Naive thymus-derived CD4-positive, alpha-beta T cell (primary cell): ENCODE results near the gene CHST12. TPM values are rescaled to one million over a fixed set of nuclear protein-coding genes. Genes with fewer than 3 reads are reported as not detected.

Experiments used
- ATAC-seq: fragments of 150-1000 bp; cut with Tn5 transposase; 2 replicates; pipeline ENCODE4 v1.10.0; 2021; ENCODE audit warnings: mild to moderate bottlenecking, moderate library complexity
- CTCF ChIA-PET: fragments of 350-600 bp; sonication (Branson Sonifier 250); formaldehyde crosslinking; loops from one replicate; lab custom pipeline; 2021; ENCODE audit warnings: antibody characterized with exemption; lab: Charles Lee
- POLR2A ChIA-PET: fragments of 350-600 bp; sonication (Branson Sonifier 250); formaldehyde crosslinking; loops from one replicate; lab custom pipeline; 2021; ENCODE audit warnings: antibody characterized with exemption, inconsistent platforms; lab: Charles Lee
- DNase-seq, 9 donors: peaks; one replicate each; pipeline versions ENCODE4 v3.0.0 to v3.0.0-alpha.2; 2020 to 2022; ENCODE audit warnings: mixed read lengths in 1 of 9
- H3K27ac ChIP-seq: one replicate; pipeline ENCODE4 v1.7.0; 2013; ENCODE audit warnings: mild to moderate bottlenecking, low read depth, low read length, moderate library complexity
- H3K27me3 ChIP-seq, 2 donors: one replicate each; pipeline ENCODE4 v1.7.0; 2013; ENCODE audit warnings: low read length in 2 of 2, mild to moderate bottlenecking in 2 of 2, moderate library complexity in 2 of 2; ENCODE audit not compliant: control insufficient read depth in 2 of 2, insufficient read depth in 2 of 2
- H3K36me3 ChIP-seq, 3 experiments: 1 replicate in 2 of 3; 2 replicates in 1 of 3; pipeline ENCODE4 v1.7.0; 2013; ENCODE audit warnings: low read length in 3 of 3, mild to moderate bottlenecking in 3 of 3, moderate library complexity in 1 of 3; ENCODE audit not compliant: insufficient read depth in 3 of 3, control insufficient read depth in 2 of 3
- H3K4me1 ChIP-seq, 2 donors: one replicate each; pipeline ENCODE4 v1.7.0; 2013; ENCODE audit warnings: low read length in 2 of 2, mild to moderate bottlenecking in 2 of 2, moderate library complexity in 1 of 2; ENCODE audit not compliant: control insufficient read depth in 2 of 2, insufficient read depth in 2 of 2
- H3K4me3 ChIP-seq: 2 replicates; pipeline ENCODE4 v1.7.0; 2013; ENCODE audit warnings: mild to moderate bottlenecking, low read length
- H3K9me3 ChIP-seq, 3 experiments: 1 replicate in 2 of 3; 2 replicates in 1 of 3; pipeline ENCODE4 v1.7.0; 2013; ENCODE audit warnings: low read length in 3 of 3; ENCODE audit not compliant: control insufficient read depth in 2 of 3
- H3K27ac Mint-ChIP-seq, 9 donors: one replicate each; pipeline ENCODE4 v1.8.0; 2020 to 2022; ENCODE audit warnings: mixed read lengths in 9 of 9, mild to moderate bottlenecking in 8 of 9, moderate library complexity in 5 of 9, inconsistent platforms in 2 of 9
- H3K27me3 Mint-ChIP-seq, 5 donors: one replicate each; pipeline ENCODE4 v1.8.0; 2021 to 2022; ENCODE audit warnings: mixed read lengths in 5 of 5, mild to moderate bottlenecking in 1 of 5
- H3K36me3 Mint-ChIP-seq, 5 donors: one replicate each; pipeline ENCODE4 v1.8.0; 2020 to 2022; ENCODE audit warnings: mixed read lengths in 5 of 5, mild to moderate bottlenecking in 3 of 5, inconsistent platforms in 1 of 5
- H3K4me1 Mint-ChIP-seq, 7 donors: one replicate each; pipeline ENCODE4 v1.8.0; 2020 to 2022; ENCODE audit warnings: mixed read lengths in 7 of 7, mild to moderate bottlenecking in 3 of 7, inconsistent platforms in 1 of 7
- H3K4me3 Mint-ChIP-seq, 10 donors: one replicate each; pipeline ENCODE4 v1.8.0; 2020 to 2022; ENCODE audit warnings: mild to moderate bottlenecking in 10 of 10, mixed read lengths in 10 of 10, moderate library complexity in 6 of 10, inconsistent platforms in 2 of 10
- H3K9me3 Mint-ChIP-seq, 11 donors: one replicate each; pipeline ENCODE4 v1.8.0; 2020 to 2022; ENCODE audit warnings: mixed read lengths in 11 of 11, mild to moderate bottlenecking in 4 of 11, inconsistent platforms in 1 of 11, moderate library complexity in 1 of 11
- intact Hi-C, 2 donors: fragments of 100-400 bp; cut with micrococcal nuclease; formaldehyde crosslinking; loops; one replicate each; pipeline ENCODE4 v1.15.1; 2023
- polyA plus RNA-seq, 2 donors: library from polyadenylated mRNA; unstranded; fragments of 300-500 nt; fragmentation: Illumina TruSeq; gene quantifications; one replicate each; pipeline ENCODE4 v1.2.3, GENCODE V29; 2021
- total RNA-seq, 6 experiments: library from RNA in 5 of 6; stranded (reverse) in 5 of 6; gene quantifications; 1 replicate in 5 of 6; 2 replicates in 1 of 6; pipeline ENCODE4 v1.2.3 and lab custom pipeline; 2021 to 2026

Gene CHST12
- total and polyA plus RNA-seq, 7 experiments from 2014 or later = 8.1 to 41.6 (median 19.5) TPM

- Histone ChIP-seq H3K9me3 (no peaks in the 10 kb centered on the region), H3K4me1 (no peaks in the 10 kb centered on the region), H3K4me3 (no peak overlapping the region), H3K27me3 (no peaks in the 10 kb centered on the region), H3K36me3 (peaks cover 38 to 97% (median 46%) of the 10 kb centered on the region in 3 experiments), H3K27ac (no peak overlapping the region)
- Mint-ChIP-seq H3K4me1 (peaks cover 0 to 4% (median 0%) of the 10 kb centered on the region in 7 donors), H3K36me3 (peaks cover 4 to 57% (median 30%) of the 10 kb centered on the region in 5 donors), H3K27me3 (no peaks in the 10 kb centered on the region), H3K27ac (no peak overlapping the region), H3K9me3 (no peaks in the 10 kb centered on the region), H3K4me3 (no peak overlapping the region)
- no peak for DNase-seq
- POLR2A ChIA-PET = no interaction called here
- intact Hi-C loops = no loop called here
- CTCF ChIA-PET = interaction anchor here (0.7 kb wide), 1 partner anchor 9 kb away, joined by 3 read pairs; no protein-coding TSS in a partner anchor
- ATAC-seq = no peak
Observed at GRCh38 chr7:2369139-2369538, 34.3 kb upstream of the CHST12 start.

DNA sequence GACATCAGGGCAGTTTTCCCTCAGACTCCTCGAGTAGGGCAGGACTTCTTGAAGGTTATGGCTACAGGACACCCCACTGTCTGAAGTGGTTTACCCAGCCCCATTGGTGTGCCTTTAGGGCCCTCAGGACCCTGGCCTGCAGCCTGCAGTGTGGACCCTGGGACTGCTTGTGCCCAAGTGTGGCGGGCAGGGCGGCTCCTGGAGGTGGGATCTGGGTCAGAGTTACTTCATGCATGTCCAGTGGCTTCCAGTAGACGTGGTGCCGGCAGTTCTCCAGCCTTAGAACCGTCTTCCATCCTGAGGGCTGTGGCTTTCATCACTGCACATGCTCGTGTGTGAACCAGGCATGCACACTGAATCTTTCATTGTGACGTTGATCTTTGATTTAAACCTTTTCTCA is 32.1 kb upstream of the CHST12 start:
- intact Hi-C loops = no loop called here
- H3K27ac ChIP-seq = no peak overlapping the region
- H3K4me3 Mint-ChIP-seq = no peak overlapping the region
- H3K36me3 ChIP-seq = peaks cover 42 to 97% (median 48%) of the 10 kb centered on the region in 3 experiments
- H3K9me3 Mint-ChIP-seq = no peaks in the 10 kb centered on the region
- ChIA-PET CTCF (no interaction called here), POLR2A (no interaction called here)
- no peaks in the 10 kb centered on the region for H3K27me3 Mint-ChIP-seq
- no peaks in the 10 kb centered on the region for H3K27me3 ChIP-seq
- ATAC-seq (no peak), DNase-seq (no peak)
- H3K4me1 ChIP-seq = no peaks in the 10 kb centered on the region
- H3K9me3 ChIP-seq = no peaks in the 10 kb centered on the region
- no peak overlapping the region for H3K4me3 ChIP-seq
- H3K4me1 Mint-ChIP-seq = no peaks in the 10 kb centered on the region
- no peak overlapping the region for H3K27ac Mint-ChIP-seq
- peaks cover 8 to 62% (median 24%) of the 10 kb centered on the region in 5 donors for H3K36me3 Mint-ChIP-seq

DNA sequence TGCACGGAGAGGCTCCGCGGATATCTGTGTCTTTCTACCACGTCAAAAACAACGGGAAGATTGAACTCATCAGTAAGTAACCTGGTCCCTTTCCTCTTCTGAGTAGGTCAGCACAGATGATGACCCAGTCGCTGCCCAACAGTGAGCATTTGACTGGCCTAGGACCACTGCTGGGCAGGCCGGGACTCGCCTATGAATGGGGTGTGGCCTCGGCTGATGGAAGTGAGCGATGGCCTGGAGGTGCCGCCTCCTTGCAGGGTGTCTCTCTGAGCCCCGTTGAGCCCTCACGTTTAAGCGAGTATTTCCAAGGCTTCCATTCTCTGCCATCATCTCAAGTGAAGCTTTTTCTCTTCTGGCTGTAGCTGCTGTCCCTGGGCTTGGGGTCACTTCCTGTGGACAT is 30.7 kb upstream of the CHST12 start:
- H3K9me3 ChIP-seq = no peaks in the 10 kb centered on the region
- POLR2A ChIA-PET = interaction anchor here (1.0 kb wide), 1 partner anchor 30 kb away, joined by 3 read pairs; no protein-coding TSS in a partner anchor
- H3K27ac Mint-ChIP-seq = no peak overlapping the region

GRCh38 chr7:2373124-2373556 is 30.3 kb upstream of the CHST12 start:
- H3K9me3 ChIP-seq = no peaks in the 10 kb centered on the region
- CTCF ChIA-PET = interaction anchor here (0.5 kb wide), 1 partner anchor 15 kb away, joined by 3 read pairs; no protein-coding TSS in a partner anchor
- no peaks in the 10 kb centered on the region for H3K27me3 Mint-ChIP-seq
- peaks cover 42 to 94% (median 44%) of the 10 kb centered on the region in 3 experiments for H3K36me3 ChIP-seq
- POLR2A ChIA-PET = interaction anchor here (1.0 kb wide), 1 partner anchor 30 kb away, joined by 3 read pairs; no protein-coding TSS in a partner anchor
- H3K4me3 ChIP-seq = no peak overlapping the region
- H3K27ac Mint-ChIP-seq = no peak overlapping the region
- DNase-seq (no peak), ATAC-seq (peak; percentile 24)
- intact Hi-C loops = no loop called here
- no peaks in the 10 kb centered on the region for H3K27me3 ChIP-seq
- H3K36me3 Mint-ChIP-seq = peaks cover 15 to 70% (median 26%) of the 10 kb centered on the region in 5 donors
- H3K4me3 Mint-ChIP-seq = no peak overlapping the region
- H3K9me3 Mint-ChIP-seq = no peaks in the 10 kb centered on the region
- no peaks in the 10 kb centered on the region for H3K4me1 ChIP-seq
- H3K27ac ChIP-seq = no peak overlapping the region
- H3K4me1 Mint-ChIP-seq = peaks cover 0 to 6% (median 5%) of the 10 kb centered on the region in 7 donors

More for the DNA sequence above, 30.7 kb upstream of the CHST12 start:
- Histone ChIP-seq H3K27me3 (no peaks in the 10 kb centered on the region), H3K4me1 (no peaks in the 10 kb centered on the region), H3K36me3 (peaks cover 42 to 96% (median 48%) of the 10 kb centered on the region in 3 experiments), H3K4me3 (no peak overlapping the region), H3K27ac (no peak overlapping the region)
- H3K9me3 Mint-ChIP-seq = no peaks in the 10 kb centered on the region
- intact Hi-C loops = no loop called here
- no peak for ATAC-seq
- H3K4me3 Mint-ChIP-seq = no peak overlapping the region
- H3K27me3 Mint-ChIP-seq = no peaks in the 10 kb centered on the region
- CTCF ChIA-PET = interaction anchor here (0.5 kb wide), 1 partner anchor 15 kb away, joined by 3 read pairs; no protein-coding TSS in a partner anchor
- H3K4me1 Mint-ChIP-seq = peaks cover 0 to 6% (median 4%) of the 10 kb centered on the region in 7 donors
- DNase-seq = no peak
- H3K36me3 Mint-ChIP-seq = peaks cover 14 to 68% (median 26%) of the 10 kb centered on the region in 5 donors

- Histone ChIP-seq H3K9me3 (no peaks in the 10 kb centered on the region), H3K4me3 (no peak overlapping the region), H3K36me3 (peaks cover 39 to 94% (median 42%) of the 10 kb centered on the region in 3 experiments), H3K27ac (no peak overlapping the region), H3K4me1 (no peaks in the 10 kb centered on the region), H3K27me3 (no peaks in the 10 kb centered on the region)
- intact Hi-C loops = no loop called here
- Mint-ChIP-seq H3K4me3 (no peak overlapping the region), H3K27me3 (no peaks in the 10 kb centered on the region), H3K36me3 (peaks cover 20 to 74% (median 28%) of the 10 kb centered on the region in 5 donors), H3K27ac (no peak overlapping the region), H3K4me1 (peaks cover 0 to 6% (median 5%) of the 10 kb centered on the region in 7 donors), H3K9me3 (no peaks in the 10 kb centered on the region)
- no peak for ATAC-seq
- POLR2A ChIA-PET = interaction anchor here (1.0 kb wide), 1 partner anchor 29 kb away, joined by 3 read pairs; no protein-coding TSS in a partner anchor
- no peak for DNase-seq
- CTCF ChIA-PET = no interaction called here
Observed at GRCh38 chr7:2373646-2374045, 29.8 kb upstream of the CHST12 start.

- peaks cover 21 to 74% (median 27%) of the 10 kb centered on the region in 5 donors for H3K36me3 Mint-ChIP-seq
Observed at GRCh38 chr7:2374401-2374800, 29.0 kb upstream of the CHST12 start.

More at GRCh38 chr7:2374401-2374800, 29.0 kb upstream of the CHST12 start:
- ChIA-PET POLR2A (no interaction called here), CTCF (no interaction called here)
- H3K4me3 ChIP-seq = no peak overlapping the region
- Mint-ChIP-seq H3K27ac (no peak overlapping the region), H3K9me3 (no peaks in the 10 kb centered on the region), H3K4me3 (no peak overlapping the region), H3K4me1 (peaks cover 0 to 6% (median 5%) of the 10 kb centered on the region in 7 donors), H3K27me3 (no peaks in the 10 kb centered on the region)
- H3K9me3 ChIP-seq = no peaks in the 10 kb centered on the region
- ATAC-seq (no peak), DNase-seq (no peak)
- peaks cover 36 to 94% (median 39%) of the 10 kb centered on the region in 3 experiments for H3K36me3 ChIP-seq
- no peak overlapping the region for H3K27ac ChIP-seq
- intact Hi-C loops = no loop called here
- H3K27me3 ChIP-seq = no peaks in the 10 kb centered on the region
- no peaks in the 10 kb centered on the region for H3K4me1 ChIP-seq
